H1 (cell line): Measurements from ENCODE around the gene SLC30A5. TPM values are rescaled to one million over a fixed set of nuclear protein-coding genes. Genes with fewer than 3 reads are reported as not detected.
"Not testable (repeated sequence)": the region's sequence is repeated elsewhere in the genome, so short reads cannot be mapped to it uniquely, and the experiment has no call there.

ENCODE experiments used
- CTCF ChIA-PET: fragments of 300-600 bp; sonication (Branson Sonifier 250); formaldehyde crosslinking; loops from one replicate; lab custom pipeline; 2021; ENCODE audit not compliant: partially characterized antibody; lab: Charles Lee
- POLR2A ChIA-PET: fragments of 300-600 bp; sonication (Branson Sonifier 250); formaldehyde crosslinking; loops from one replicate; lab custom pipeline; 2021; ENCODE audit warnings: inconsistent platforms; ENCODE audit not compliant: partially characterized antibody; lab: Charles Lee
- DNase-seq, 2 experiments: peaks; one replicate each; pipeline versions ENCODE4 v3.0.0 to v3.0.0-alpha.2; 2010 to 2022; ENCODE audit warnings: low spot score in 2 of 2, low read depth in 1 of 2, mixed read lengths in 1 of 2
- FAIRE-seq: peaks from 2 replicates; lab custom pipeline; 2011; peaks lifted over from hg19 to GRCh38; lab: Jason Lieb, UNC
- H2AFZ ChIP-seq: 2 replicates; pipeline ENCODE4 v1.8.1; 2012; ENCODE audit warnings: low read length, inconsistent platforms
- H2AK5ac ChIP-seq: 2 replicates; pipeline ENCODE4 v1.6.1; 2013; ENCODE audit warnings: low read depth, low read length
- H2BK120ac ChIP-seq: replicated peaks from 2 replicates; pipeline ENCODE3; 2013; ENCODE audit warnings: low read depth, low read length, inconsistent platforms
- H2BK12ac ChIP-seq: 2 replicates; pipeline ENCODE4 v1.6.1; 2013; ENCODE audit warnings: low read depth, low read length
- H2BK15ac ChIP-seq: 2 replicates; pipeline ENCODE4 v1.6.1; 2013; ENCODE audit warnings: low read length
- H2BK20ac ChIP-seq: 2 replicates; pipeline ENCODE4 v1.6.1; 2013; ENCODE audit warnings: low read length
- H2BK5ac ChIP-seq: 2 replicates; pipeline ENCODE4 v1.6.1; 2013; ENCODE audit warnings: low read depth, low read length
- H3K14ac ChIP-seq: 2 replicates; pipeline ENCODE4 v1.6.1; 2013; ENCODE audit warnings: inconsistent platforms; ENCODE audit not compliant: insufficient read length
- H3K18ac ChIP-seq: 2 replicates; pipeline ENCODE4 v1.6.1; 2013; ENCODE audit warnings: low read length; ENCODE audit errors: extremely low read depth
- H3K23ac ChIP-seq: 2 replicates; pipeline ENCODE4 v1.6.1; 2013; ENCODE audit warnings: inconsistent platforms; ENCODE audit not compliant: insufficient read length
- H3K23me2 ChIP-seq: 2 replicates; pipeline ENCODE4 v1.6.1; 2013; ENCODE audit warnings: low read depth, low read length
- H3K27ac ChIP-seq: 2 replicates; pipeline ENCODE4 v1.6.1; 2011; ENCODE audit warnings: low read depth, low read length, inconsistent platforms
- H3K27me3 ChIP-seq, 4 experiments: replicated peaks in 1 of 4; 1 replicate in 1 of 4; 2 replicates in 3 of 4; pipeline versions ENCODE4 v1.6.1 to v1.8.1; 2011 to 2013; ENCODE audit warnings: low read length in 3 of 4, mild to moderate bottlenecking in 3 of 4, inconsistent platforms in 2 of 4, mixed read lengths in 2 of 4, moderate library complexity in 1 of 4; ENCODE audit not compliant: control insufficient read depth in 3 of 4, insufficient read depth in 3 of 4; ENCODE audit errors: extremely low read depth in 1 of 4
- H3K36me3 ChIP-seq, 4 experiments: 2 replicates each; pipeline versions ENCODE4 v1.6.1 to v1.8.1; 2011 to 2013; ENCODE audit warnings: mild to moderate bottlenecking in 4 of 4, low read length in 3 of 4, moderate library complexity in 2 of 4, control low read depth in 1 of 4, inconsistent platforms in 1 of 4; ENCODE audit not compliant: insufficient read depth in 4 of 4, control insufficient read depth in 2 of 4
- H3K4ac ChIP-seq: replicated peaks from 2 replicates; pipeline ENCODE3; 2013; ENCODE audit warnings: low read length, low read depth, mixed read lengths, inconsistent platforms; ENCODE audit not compliant: insufficient read length
- H3K4me1 ChIP-seq, 4 experiments: replicated peaks in 1 of 4; 1 replicate in 1 of 4; 2 replicates in 3 of 4; pipeline versions ENCODE4 v1.6.1 to v1.8.1; 2011 to 2013; ENCODE audit warnings: low read length in 3 of 4, inconsistent platforms in 2 of 4, mixed read lengths in 1 of 4; ENCODE audit not compliant: insufficient read depth in 4 of 4, control insufficient read depth in 3 of 4
- H3K4me2 ChIP-seq, 2 experiments: 2 replicates each; pipeline versions ENCODE4 v1.6.1 to v1.8.1; 2011 to 2013; ENCODE audit warnings: low read depth in 2 of 2, low read length in 2 of 2, control low read depth in 1 of 2, inconsistent platforms in 1 of 2, mild to moderate bottlenecking in 1 of 2; ENCODE audit not compliant: insufficient read depth in 1 of 2
- H3K4me3 ChIP-seq, 4 experiments: fragments of 200-600, 300-600 bp in 1 of 4; sonication (generic), shearing (Covaris generic), sonication (Bioruptor Twin) in 1 of 4; 2 replicates each; pipeline versions ENCODE4 v1.5.1 to v1.8.1; 2011 to 2016; ENCODE audit warnings: low read length in 4 of 4, low read depth in 3 of 4, control low read depth in 2 of 4, inconsistent platforms in 2 of 4, mild to moderate bottlenecking in 2 of 4, mixed read lengths in 1 of 4, moderate library complexity in 1 of 4; ENCODE audit not compliant: insufficient read depth in 2 of 4; ENCODE audit errors: extremely low read depth in 1 of 4
- H3K56ac ChIP-seq: replicated peaks from 2 replicates; pipeline ENCODE3; 2013; ENCODE audit warnings: low read depth, mild to moderate bottlenecking, mixed read lengths, low read length, inconsistent platforms; ENCODE audit not compliant: insufficient read length
- H3K79me1 ChIP-seq: 2 replicates; pipeline ENCODE4 v1.6.1; 2013; ENCODE audit warnings: low read depth, low read length, control low read depth
- H3K79me2 ChIP-seq, 2 experiments: 2 replicates each; pipeline versions ENCODE4 v1.6.1 to v1.8.1; 2012 to 2013; ENCODE audit warnings: low read length in 2 of 2, mild to moderate bottlenecking in 2 of 2, inconsistent platforms in 1 of 2; ENCODE audit not compliant: insufficient read depth in 2 of 2, control insufficient read depth in 1 of 2
- H3K9ac ChIP-seq, 4 experiments: replicated peaks in 1 of 4; 1 replicate in 1 of 4; 2 replicates in 3 of 4; pipeline versions ENCODE4 v1.6.1 to v1.8.1; 2011 to 2013; ENCODE audit warnings: low read depth in 3 of 4, low read length in 3 of 4, control low read depth in 2 of 4, mild to moderate bottlenecking in 2 of 4, moderate library complexity in 2 of 4, inconsistent platforms in 1 of 4; ENCODE audit errors: extremely low read depth in 1 of 4
- H3K9me3 ChIP-seq, 2 experiments: 2 replicates each; pipeline versions ENCODE4 v1.6.1 to v1.8.1; 2012 to 2013; ENCODE audit warnings: mild to moderate bottlenecking in 2 of 2, moderate library complexity in 2 of 2, control low read depth in 1 of 2, inconsistent platforms in 1 of 2, low read depth in 1 of 2, low read length in 1 of 2, mixed read lengths in 1 of 2; ENCODE audit not compliant: insufficient read depth in 2 of 2
- H4K20me1 ChIP-seq, 2 experiments: replicated peaks in 1 of 2; 2 replicates each; pipeline versions ENCODE3 to v1.8.1; 2011 to 2013; ENCODE audit warnings: inconsistent platforms in 2 of 2, low read length in 2 of 2, mild to moderate bottlenecking in 1 of 2; ENCODE audit not compliant: insufficient read depth in 2 of 2, control insufficient read depth in 1 of 2
- H4K5ac ChIP-seq: 2 replicates; pipeline ENCODE4 v1.6.1; 2013; ENCODE audit warnings: low read length, low read depth, mixed read lengths, inconsistent platforms; ENCODE audit not compliant: insufficient read length
- H4K8ac ChIP-seq: 2 replicates; pipeline ENCODE4 v1.8.0; 2013; ENCODE audit warnings: mild to moderate bottlenecking, moderate library complexity, low read length, inconsistent platforms; ENCODE audit not compliant: insufficient read depth; ENCODE audit errors: extremely low read depth
- H4K91ac ChIP-seq: replicated peaks from 2 replicates; pipeline ENCODE3; 2013; ENCODE audit warnings: low read length, mixed read lengths, inconsistent platforms; ENCODE audit not compliant: insufficient read length
- SUZ12 ChIP-seq: fragments of 200-600 bp; sonication (generic); IDR thresholded peaks from 2 replicates; pipeline ENCODE4 v1.6.1; 2012; ENCODE audit warnings: mild to moderate bottlenecking, inconsistent platforms, low read length, moderate library complexity, mixed read lengths
- WGBS, 2 experiments: shearing (Covaris generic) in 1 of 2; methylation state at CpG; one replicate each; pipeline versions ENCODE4 v1.1.6 to v1.1.7; 2013 to 2015; ENCODE audit warnings: low lambda C conversion rate in 2 of 2, mixed read lengths in 2 of 2, inconsistent platforms in 1 of 2, low coverage in 1 of 2, missing lambda C conversion rate in 1 of 2; ENCODE audit not compliant: insufficient replicate concordance in 2 of 2, insufficient coverage in 1 of 2, insufficient read length in 1 of 2; ENCODE audit errors: extremely low coverage in 1 of 2, missing lambda C conversion rate in 1 of 2; 5-methylcytosine and 5-hydroxymethylcytosine counted together
- polyA plus RNA-seq, 7 experiments: library from polyadenylated mRNA; depleted of rRNA in 3 of 7; stranded (reverse) in 5 of 7; unstranded in 2 of 7; fragments of >200 nt in 5 of 7; fragments of 200-250 nt in 2 of 7; gene quantifications; 1 replicate in 5 of 7; 2 replicates in 1 of 7; 4 replicates in 1 of 7; pipeline versions ENCODE4 v1.2.1 to v1.2.3, GENCODE V29; 2011 to 2013; ENCODE audit warnings: missing spikeins in 2 of 7, mixed read lengths in 2 of 7
- total RNA-seq: library from RNA; stranded (reverse); fragmentation: NEBNext Ultra II Directional; extraction: Animal tissue kit (Norgen Biotek cat#: 25700); gene quantifications from 2 replicates; pipeline ENCODE4 v1.2.1, GENCODE V29; 2021

Gene SLC30A5
- total and polyA plus RNA-seq, 2 of the 8 experiments (the other 6 are each of a cell fraction or from before 2014, with no cell fraction given), result 31.0 to 43.5 TPM

GRCh38 chr5:69138766-69139165 is 45.0 kb downstream of the SLC30A5 start:
- no peak overlapping the region for H3K4ac ChIP-seq
- H3K9me3 ChIP-seq, result no peaks in the 10 kb centered on the region; a peak in 1 of 4 replicates
- no peak for DNase-seq
- no peak overlapping the region for H3K18ac ChIP-seq
- H3K79me1 ChIP-seq, result no peaks in the 10 kb centered on the region
- H3K14ac ChIP-seq, result no peak overlapping the region
- H3K4me2 ChIP-seq, result no peak overlapping the region
- ChIA-PET CTCF (no interaction called here), POLR2A (no interaction called here)
- no peaks in the 10 kb centered on the region for H3K23me2 ChIP-seq
- H3K36me3 ChIP-seq, result no peaks in the 10 kb centered on the region
- H3K79me2 ChIP-seq, result no peaks in the 10 kb centered on the region
- H3K56ac ChIP-seq, result no peak overlapping the region
- H3K23ac ChIP-seq, result no peak overlapping the region
- 100% methylated on average over 1 of the region's 1 CpG; no CpG with 5 or more reads in 1 of the 2 experiments for WGBS, 2 experiments
- H2AK5ac ChIP-seq, result no peak overlapping the region
- H2BK12ac ChIP-seq, result no peak overlapping the region
- H3K27me3 ChIP-seq, result no peaks in the 10 kb centered on the region
- no peak overlapping the region for H4K91ac ChIP-seq
- no peak overlapping the region for H2BK15ac ChIP-seq
- FAIRE-seq, result no peak
- H4K8ac ChIP-seq, result no peak overlapping the region
- no peak overlapping the region for H3K27ac ChIP-seq
- no peak overlapping the region for H2AFZ ChIP-seq
- H3K4me3 ChIP-seq, result no peak overlapping the region
- TF ChIP-seq SUZ12, result no peak
- no peak overlapping the region for H2BK20ac ChIP-seq
- no peaks in the 10 kb centered on the region for H4K20me1 ChIP-seq
- no peak overlapping the region for H3K9ac ChIP-seq
- no peak overlapping the region for H2BK120ac ChIP-seq
- H3K4me1 ChIP-seq, result peaks cover 0 to 5% (median 0%) of the 10 kb centered on the region in 4 experiments; a peak in 2 of 7 replicates
- H4K5ac ChIP-seq, result no peak overlapping the region
- no peak overlapping the region for H2BK5ac ChIP-seq

DNA sequence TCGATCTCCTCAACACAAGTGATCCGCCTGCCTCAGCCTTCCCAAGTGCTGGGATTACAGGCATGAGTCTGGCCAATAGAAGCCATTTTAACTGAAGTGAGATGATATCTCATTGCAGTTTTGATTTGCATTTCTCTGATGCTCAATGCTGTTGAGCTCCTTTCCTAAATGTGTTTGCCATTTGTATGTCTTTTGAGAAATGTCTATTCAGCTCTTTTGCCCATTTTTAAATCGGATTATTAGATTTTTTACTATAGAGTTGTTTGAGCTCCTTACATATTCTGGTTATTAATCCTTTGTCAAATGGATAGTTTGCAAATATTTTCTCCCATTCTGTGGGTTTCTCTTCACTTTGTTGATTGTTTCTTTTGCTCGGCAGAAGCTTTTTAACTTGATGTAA is 46.4 kb downstream of the SLC30A5 start:
- H2BK15ac ChIP-seq, H3K56ac ChIP-seq, H3K23ac ChIP-seq, H4K20me1 ChIP-seq, H2AK5ac ChIP-seq, H2BK120ac ChIP-seq, H3K79me1 ChIP-seq, H4K91ac ChIP-seq, H3K4ac ChIP-seq, H3K18ac ChIP-seq, H3K4me1 ChIP-seq, FAIRE-seq, H2AFZ ChIP-seq, DNase-seq, H3K27me3 ChIP-seq, H3K9ac ChIP-seq, H2BK5ac ChIP-seq, H3K14ac ChIP-seq, H3K23me2 ChIP-seq, H2BK20ac ChIP-seq, H3K4me2 ChIP-seq, H4K5ac ChIP-seq, H2BK12ac ChIP-seq, H3K9me3 ChIP-seq, H4K8ac ChIP-seq, H3K4me3 ChIP-seq, H3K27ac ChIP-seq, H3K79me2 ChIP-seq, H3K36me3 ChIP-seq: not testable (repeated sequence)
- WGBS, 2 experiments, result 85% methylated on average over 4 of the region's 4 CpGs; no CpG with 5 or more reads in 1 of the 2 experiments
- CTCF ChIA-PET, result interaction anchor here (1.1 to 1.3 kb wide), 2 partner anchors 9 to 47 kb away, joined by 3 read pairs; partner anchors contain the start of gene SLC30A5
- POLR2A ChIA-PET, result interaction anchor here (0.9 to 1.3 kb wide), 4 partner anchors 8 to 93 kb away, joined by 3 to 4 read pairs (median 3); partner anchors contain the start of gene CENPH
